IMR-90 (cell line): ENCODE measurements around the gene ZNF816.

Experiments used
- FOS ChIP-seq: fragments of 150-350 bp; IDR thresholded peaks from 2 replicates; pipeline ENCODE4 v1.6.1; 2016; ENCODE audit warnings: low read depth, low read length
- MAZ ChIP-seq: IDR thresholded peaks from 2 replicates; pipeline ENCODE4 v1.6.1; 2012; ENCODE audit warnings: low read depth, mild to moderate bottlenecking, low read length, improper control_type of control experiment, moderate library complexity, borderline replicate concordance
- RAD21 ChIP-seq: IDR thresholded peaks from 2 replicates; pipeline ENCODE4 v1.6.1; 2012; ENCODE audit warnings: low read length, improper control_type of control experiment
- RFX5 ChIP-seq: IDR thresholded peaks from 2 replicates; pipeline ENCODE4 v1.8.0; 2012; ENCODE audit warnings: low read depth, mild to moderate bottlenecking, low read length, moderate library complexity
- TF ChIP-seq, protein P1 (sequence below): conservative IDR thresholded peaks from 2 replicates; pipeline ENCODE4 v1.5.1; 2012; ENCODE audit warnings: mild to moderate bottlenecking, low read depth, low read length, improper control_type of control experiment

DNA sequence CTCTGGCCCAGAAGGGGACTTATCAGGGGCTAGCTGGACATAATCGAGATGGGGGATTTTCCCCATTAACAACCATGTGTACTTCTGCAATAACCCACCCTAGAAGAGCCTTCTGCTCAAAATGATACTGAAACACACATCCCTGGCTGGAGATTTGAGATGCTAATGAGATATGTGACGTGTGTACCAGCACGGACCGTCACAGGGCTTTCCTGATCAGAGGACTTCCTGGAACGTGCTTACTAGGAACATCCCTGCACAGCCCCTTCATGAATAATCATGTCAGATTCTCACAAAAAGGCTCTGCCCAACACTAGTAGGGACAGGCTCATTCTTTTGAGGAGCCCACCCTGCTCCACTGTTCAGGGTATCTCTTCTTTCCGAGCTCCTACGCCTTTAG is 44.5 kb upstream of the ZNF816 start:
- TF ChIP-seq, protein P1, sequence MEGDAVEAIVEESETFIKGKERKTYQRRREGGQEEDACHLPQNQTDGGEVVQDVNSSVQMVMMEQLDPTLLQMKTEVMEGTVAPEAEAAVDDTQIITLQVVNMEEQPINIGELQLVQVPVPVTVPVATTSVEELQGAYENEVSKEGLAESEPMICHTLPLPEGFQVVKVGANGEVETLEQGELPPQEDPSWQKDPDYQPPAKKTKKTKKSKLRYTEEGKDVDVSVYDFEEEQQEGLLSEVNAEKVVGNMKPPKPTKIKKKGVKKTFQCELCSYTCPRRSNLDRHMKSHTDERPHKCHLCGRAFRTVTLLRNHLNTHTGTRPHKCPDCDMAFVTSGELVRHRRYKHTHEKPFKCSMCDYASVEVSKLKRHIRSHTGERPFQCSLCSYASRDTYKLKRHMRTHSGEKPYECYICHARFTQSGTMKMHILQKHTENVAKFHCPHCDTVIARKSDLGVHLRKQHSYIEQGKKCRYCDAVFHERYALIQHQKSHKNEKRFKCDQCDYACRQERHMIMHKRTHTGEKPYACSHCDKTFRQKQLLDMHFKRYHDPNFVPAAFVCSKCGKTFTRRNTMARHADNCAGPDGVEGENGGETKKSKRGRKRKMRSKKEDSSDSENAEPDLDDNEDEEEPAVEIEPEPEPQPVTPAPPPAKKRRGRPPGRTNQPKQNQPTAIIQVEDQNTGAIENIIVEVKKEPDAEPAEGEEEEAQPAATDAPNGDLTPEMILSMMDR = no peak
- TF ChIP-seq RAD21 (no peak), FOS (no peak), MAZ (no peak), RFX5 (no peak)
